Measurements from ENCODE around the gene DNAJC30. TPM values are rescaled to one million over a fixed set of nuclear protein-coding genes. Genes with fewer than 3 reads are reported as not detected.

The DNAJC30 gene
- total RNA-seq, 1 donor from 2014 or later, result 11.8 TPM

DNA sequence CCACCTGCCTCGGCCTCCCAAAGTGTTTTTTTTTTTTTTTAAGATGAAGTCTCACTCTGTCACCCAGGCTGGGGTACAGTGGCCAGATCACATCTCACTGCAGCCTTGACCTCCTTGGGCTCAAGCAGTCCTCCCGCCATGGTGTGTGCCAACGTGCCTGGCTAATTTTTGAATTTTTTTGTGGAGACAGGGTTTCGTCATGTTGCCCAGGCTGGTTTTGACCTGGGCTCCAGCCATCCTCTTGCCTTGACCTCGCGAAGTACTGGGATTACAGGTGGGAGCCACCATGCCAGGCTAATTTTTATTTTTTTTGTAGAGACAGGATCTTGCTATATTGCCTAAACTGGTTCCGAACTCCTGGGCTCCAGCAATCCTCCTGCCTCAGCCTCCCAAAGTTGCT, 49.9 kb downstream of the DNAJC30 start:
- DNase-seq, result no peak
- ATAC-seq (ENCODE audit: poor library complexity), result no peak
- intact Hi-C loops (cut with DNase I), result no loop called here

DNA sequence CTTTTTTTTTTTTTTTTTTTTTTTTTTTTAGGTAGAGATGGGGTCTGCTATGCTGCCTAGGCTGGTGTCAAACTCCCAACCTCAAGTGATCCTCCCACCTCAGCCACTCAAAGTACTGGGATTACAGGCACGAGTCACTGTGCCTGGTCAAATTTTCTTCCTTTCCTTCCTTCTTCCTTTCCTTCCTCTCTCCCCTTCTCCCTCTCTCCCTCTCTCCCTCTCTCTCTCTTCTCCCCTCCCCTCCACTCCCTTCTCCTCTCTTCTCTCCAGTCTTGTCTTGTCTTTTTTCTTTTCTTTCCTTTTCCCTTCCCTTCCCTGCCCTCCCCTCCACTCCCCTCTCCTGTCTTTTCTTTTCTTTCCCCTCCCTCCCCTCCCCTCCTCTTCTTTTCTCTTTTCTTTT, 51.7 kb downstream of the DNAJC30 start:
- DNase-seq (no peak), ATAC-seq (ENCODE audit: poor library complexity) (no peak)
- intact Hi-C loops (cut with DNase I), result no loop called here

Small RNA genes within 50 kb of the gene (microRNA-seq; reads per million reads assigned to microRNA genes)
- gene MIR4284, result not detected

Other genes with a start within 250 kb of the DNAJC30 start
- 0.24 TPM for gene FZD9, start 249.7 kb downstream of the DNAJC30 start, total RNA-seq
- 36.8 TPM for gene BAZ1B, start 161.2 kb downstream of the DNAJC30 start, total RNA-seq
- gene BCL7B, start 125.8 kb downstream of the DNAJC30 start, total RNA-seq, result 76.2 TPM
- gene TBL2, start 104.9 kb downstream of the DNAJC30 start, total RNA-seq, result 10.6 TPM
- 6.9 TPM for gene MLXIPL, start 58.9 kb downstream of the DNAJC30 start, total RNA-seq
- 2.7 TPM for gene VPS37D, start 15.6 kb downstream of the DNAJC30 start, total RNA-seq
- gene BUD23, start 144 bp upstream of the DNAJC30 start, total RNA-seq, result 74.8 TPM
- 1.7 TPM for gene STX1A, start 36.2 kb upstream of the DNAJC30 start, total RNA-seq
- gene ABHD11, start 55.3 kb upstream of the DNAJC30 start, total RNA-seq, result 18.6 TPM
- gene CLDN3, start 86.8 kb upstream of the DNAJC30 start, total RNA-seq, result not detected
- gene CLDN4, start 147.5 kb upstream of the DNAJC30 start, total RNA-seq, result 0.11 TPM
- gene METTL27, start 159.1 kb upstream of the DNAJC30 start, total RNA-seq, result 0.43 TPM
- not detected for gene TMEM270, start 177.7 kb upstream of the DNAJC30 start, total RNA-seq

Data from Right ventricle myocardium superior (tissue), 1 donor.